GM20000 (cell line): ENCODE data around the gene ZNF527.
"Not testable (repeated sequence)": the region's sequence is repeated elsewhere in the genome, so short reads cannot be mapped to it uniquely, and the experiment has no call there.

Source experiments
- DNase-seq: peaks from one replicate; pipeline ENCODE4 v3.0.0; 2012; ENCODE audit warnings: low spot score
- TF ChIP-seq, protein P1 (sequence below): IDR thresholded peaks from 2 replicates; pipeline ENCODE4 v1.5.1; 2012; ENCODE audit warnings: mild to moderate bottlenecking, control low read depth; ENCODE audit errors: extremely low read depth, missing control alignments

Gene ZNF527

DNA sequence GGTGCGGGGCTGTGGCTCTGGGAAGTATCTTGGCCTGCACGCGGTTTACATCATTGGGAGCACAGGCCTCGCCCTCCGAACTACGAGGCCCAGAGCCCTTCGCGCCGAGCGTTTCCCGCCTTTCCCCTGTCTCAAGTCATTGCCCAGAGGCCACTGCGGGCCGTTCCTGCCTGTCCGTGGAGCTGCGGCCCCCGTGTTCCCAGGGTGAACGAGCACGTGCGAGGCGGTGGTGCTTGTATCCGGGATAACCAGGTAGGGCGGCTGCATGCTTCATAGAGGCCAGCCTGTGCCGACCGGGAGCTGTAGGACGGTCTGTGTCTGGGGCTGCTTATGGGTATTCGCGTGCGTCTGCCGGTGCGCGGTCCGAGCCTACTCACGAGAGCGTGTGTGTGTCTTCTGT, 32.5 kb downstream of the ZNF527 start:
- TF ChIP-seq, protein P1, sequence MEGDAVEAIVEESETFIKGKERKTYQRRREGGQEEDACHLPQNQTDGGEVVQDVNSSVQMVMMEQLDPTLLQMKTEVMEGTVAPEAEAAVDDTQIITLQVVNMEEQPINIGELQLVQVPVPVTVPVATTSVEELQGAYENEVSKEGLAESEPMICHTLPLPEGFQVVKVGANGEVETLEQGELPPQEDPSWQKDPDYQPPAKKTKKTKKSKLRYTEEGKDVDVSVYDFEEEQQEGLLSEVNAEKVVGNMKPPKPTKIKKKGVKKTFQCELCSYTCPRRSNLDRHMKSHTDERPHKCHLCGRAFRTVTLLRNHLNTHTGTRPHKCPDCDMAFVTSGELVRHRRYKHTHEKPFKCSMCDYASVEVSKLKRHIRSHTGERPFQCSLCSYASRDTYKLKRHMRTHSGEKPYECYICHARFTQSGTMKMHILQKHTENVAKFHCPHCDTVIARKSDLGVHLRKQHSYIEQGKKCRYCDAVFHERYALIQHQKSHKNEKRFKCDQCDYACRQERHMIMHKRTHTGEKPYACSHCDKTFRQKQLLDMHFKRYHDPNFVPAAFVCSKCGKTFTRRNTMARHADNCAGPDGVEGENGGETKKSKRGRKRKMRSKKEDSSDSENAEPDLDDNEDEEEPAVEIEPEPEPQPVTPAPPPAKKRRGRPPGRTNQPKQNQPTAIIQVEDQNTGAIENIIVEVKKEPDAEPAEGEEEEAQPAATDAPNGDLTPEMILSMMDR: no peak
- no peak for DNase-seq

DNA sequence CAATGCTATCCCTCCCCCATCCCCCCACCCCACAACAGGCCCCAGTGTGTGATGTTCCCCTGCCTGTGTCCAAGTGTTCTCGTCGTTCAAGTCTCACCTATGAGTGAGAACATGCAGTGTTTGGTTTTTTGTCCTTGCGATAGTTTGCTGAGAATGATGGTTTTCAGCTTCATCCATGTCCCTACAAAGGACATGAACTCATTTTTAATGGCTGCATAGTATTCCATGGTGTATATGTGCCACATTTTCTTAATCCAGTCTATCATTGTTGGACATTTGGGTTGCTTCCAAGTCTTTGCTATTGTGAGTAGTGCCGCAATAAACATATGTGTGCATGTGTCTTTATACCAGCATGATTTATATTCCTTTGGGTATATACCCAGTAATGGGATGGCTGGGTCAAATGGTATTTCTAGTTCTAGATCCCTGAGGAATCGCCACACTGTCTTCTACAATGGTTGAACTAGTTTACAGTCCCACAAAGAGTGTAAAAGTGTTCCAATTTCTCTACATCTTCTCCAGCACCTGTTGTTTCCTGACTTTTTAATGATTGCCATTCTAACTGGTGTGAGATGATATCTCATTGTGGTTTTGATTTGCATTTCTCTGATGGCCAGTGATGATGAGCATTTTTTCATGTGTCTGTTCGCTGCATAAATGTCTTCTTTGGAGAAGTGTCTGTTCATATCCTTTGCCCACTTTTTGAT, 35.4 kb downstream of the ZNF527 start:
- not testable (repeated sequence) for DNase-seq

DNA sequence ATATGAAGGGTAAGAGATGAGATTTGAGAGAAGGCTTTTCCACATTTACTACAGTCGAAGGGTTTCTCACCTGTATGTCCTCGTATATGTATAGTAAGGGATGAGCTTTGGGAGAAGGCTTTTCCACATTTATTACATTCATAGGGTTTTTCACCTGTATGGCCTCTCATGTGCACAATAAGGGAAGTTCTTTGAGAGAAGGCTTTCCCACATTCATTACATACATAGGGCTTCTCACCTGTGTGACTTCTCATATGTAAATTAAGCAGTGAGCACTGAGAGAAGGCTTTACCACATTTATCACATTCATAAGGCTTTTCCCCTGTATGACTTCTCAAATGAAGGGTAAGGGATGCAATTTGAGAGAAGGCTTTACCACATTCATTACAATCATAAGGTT, 41.8 kb downstream of the ZNF527 start:
- TF ChIP-seq, protein P1: no peak
- no peak for DNase-seq

DNA sequence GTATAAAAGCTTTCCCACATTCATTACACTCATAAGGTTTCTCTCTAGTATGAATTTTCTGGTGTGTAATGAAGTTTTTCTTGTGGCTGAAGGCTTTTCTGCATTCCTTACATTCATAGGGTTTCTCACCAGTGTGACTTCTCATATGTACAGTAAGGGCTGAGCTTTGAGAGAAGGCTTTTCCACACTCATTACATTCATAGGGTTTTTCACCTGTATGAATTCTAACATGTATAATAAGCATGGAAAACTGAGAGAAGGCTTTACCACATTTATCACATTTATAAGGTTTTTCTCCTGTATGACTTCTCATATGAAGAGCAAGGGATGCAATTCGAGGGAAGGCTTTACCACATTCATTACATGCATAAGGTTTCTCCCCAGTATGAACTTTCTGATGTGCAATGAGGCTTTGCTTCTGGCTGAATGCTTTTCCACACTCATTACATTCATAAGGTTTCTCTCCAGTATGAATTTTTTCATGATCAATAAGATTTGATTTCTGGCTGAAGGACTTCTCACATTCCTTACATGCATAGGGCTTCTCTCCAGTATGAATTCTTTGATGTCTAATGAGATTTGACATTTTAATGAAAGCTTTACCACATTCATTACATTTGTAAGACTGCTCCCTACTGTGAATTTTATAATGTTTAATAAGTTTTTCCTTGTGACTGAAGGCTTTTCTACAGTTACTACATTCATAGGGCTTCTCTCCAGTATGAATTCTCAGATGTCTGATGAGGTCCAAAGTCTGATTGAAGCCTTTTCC, 42.6 kb downstream of the ZNF527 start:
- TF ChIP-seq, protein P1: no peak
- DNase-seq: no peak
